Smooth muscle cell of bladder (primary cell): ENCODE data around the gene RDH16. TPM values are rescaled to one million over a fixed set of nuclear protein-coding genes. Genes with fewer than 3 reads are reported as not detected.

Source experiments
- total RNA-seq: library from RNA; depleted of rRNA; stranded (reverse); fragments of >200 nt; gene quantifications from 2 replicates; pipeline ENCODE4 v1.2.3, GENCODE V29; 2014

Gene RDH16, protein sequence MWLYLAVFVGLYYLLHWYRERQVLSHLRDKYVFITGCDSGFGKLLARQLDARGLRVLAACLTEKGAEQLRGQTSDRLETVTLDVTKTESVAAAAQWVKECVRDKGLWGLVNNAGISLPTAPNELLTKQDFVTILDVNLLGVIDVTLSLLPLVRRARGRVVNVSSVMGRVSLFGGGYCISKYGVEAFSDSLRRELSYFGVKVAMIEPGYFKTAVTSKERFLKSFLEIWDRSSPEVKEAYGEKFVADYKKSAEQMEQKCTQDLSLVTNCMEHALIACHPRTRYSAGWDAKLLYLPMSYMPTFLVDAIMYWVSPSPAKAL
- total RNA-seq = 0.09 and 0.14 TPM in 2 replicates

DNA sequence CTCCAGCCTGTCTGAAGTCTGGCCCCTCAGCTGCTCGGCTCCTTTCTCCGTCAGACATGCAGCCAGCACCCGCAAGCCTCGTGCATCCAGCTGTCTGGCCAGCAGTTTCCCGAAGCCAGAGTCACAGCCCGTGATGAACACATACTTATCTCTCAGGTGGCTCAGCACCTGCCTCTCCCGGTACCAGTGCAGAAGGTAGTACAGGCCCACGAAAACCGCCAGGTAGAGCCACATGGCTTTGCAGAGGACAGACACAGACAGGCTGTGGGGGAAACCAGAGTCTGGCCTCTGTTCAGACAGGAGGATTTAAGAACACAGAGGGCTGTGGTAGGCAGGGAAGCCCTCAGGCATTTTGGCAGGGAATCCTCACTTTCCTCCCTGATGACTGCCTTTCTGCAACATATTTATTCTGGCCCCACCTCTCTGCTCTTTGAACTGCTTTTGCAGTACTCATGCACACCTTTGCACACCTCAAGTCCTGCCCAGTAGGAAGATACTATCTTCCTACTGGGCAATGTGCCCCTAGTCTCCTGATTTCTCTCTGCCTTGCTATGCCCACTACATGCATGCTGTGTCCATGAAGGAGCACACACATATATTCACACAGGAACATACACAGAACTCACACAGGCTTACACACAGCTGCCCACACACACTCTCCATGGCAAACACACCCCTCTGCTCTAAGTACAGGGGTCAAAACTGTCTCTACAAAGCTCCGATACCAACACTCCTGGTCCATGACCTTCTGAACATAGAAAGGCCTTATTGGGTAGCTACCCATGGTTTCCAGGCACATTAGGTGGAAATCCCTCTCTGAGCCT is at the start of gene RDH16:
RDH16 (minus strand) TSS at position 380 of the 824 bp plus-strand sequence; CDS start at position 234, 146 bp downstream.

DNA sequence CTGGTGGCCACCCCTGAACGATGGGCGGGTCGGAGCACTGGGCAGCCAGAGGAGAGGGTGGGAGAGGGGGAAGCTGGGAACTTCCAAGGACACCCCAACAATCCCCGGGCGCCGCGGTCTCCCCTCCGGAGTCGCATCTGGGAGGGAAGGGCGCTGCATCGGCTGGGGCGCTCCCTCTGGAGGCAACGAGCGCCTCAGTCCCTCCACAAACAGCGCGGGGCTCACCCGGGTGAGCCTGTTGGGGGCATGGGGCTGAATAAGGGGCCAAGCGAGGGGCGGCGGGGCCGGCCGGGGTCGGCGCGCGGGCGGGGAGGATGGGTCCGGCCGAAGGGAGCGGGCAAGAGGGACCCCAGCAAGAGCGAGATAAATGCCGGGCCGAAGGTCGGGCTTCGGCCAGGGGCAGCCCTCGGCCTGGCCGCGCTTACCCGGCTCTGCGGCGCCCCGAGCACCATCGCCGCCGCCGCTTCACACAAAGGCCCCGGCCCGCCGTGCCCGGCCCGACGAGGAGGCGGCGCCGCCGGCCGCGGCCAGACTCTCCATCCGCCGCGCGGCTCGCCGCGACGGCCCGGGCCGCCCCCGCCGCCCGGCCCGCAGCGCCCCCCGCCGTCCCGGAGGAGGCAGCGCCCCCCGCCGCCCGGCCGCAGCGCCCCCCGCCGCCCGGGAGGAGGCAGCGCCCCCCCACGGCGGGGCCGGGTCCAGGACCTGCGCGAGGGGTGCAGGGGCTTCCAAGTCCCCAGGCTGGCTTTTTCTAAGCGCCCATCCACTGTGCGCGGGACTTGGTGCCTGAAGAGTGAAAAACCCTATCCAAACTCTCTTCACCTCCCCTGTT is 48.8 kb upstream of the RDH16 start, which contains the start of gene ZBTB39:
ZBTB39 (minus strand) TSS at position 567 of the 829 bp plus-strand sequence. CDS start 1,629 bp downstream, outside the sequence.

DNA sequence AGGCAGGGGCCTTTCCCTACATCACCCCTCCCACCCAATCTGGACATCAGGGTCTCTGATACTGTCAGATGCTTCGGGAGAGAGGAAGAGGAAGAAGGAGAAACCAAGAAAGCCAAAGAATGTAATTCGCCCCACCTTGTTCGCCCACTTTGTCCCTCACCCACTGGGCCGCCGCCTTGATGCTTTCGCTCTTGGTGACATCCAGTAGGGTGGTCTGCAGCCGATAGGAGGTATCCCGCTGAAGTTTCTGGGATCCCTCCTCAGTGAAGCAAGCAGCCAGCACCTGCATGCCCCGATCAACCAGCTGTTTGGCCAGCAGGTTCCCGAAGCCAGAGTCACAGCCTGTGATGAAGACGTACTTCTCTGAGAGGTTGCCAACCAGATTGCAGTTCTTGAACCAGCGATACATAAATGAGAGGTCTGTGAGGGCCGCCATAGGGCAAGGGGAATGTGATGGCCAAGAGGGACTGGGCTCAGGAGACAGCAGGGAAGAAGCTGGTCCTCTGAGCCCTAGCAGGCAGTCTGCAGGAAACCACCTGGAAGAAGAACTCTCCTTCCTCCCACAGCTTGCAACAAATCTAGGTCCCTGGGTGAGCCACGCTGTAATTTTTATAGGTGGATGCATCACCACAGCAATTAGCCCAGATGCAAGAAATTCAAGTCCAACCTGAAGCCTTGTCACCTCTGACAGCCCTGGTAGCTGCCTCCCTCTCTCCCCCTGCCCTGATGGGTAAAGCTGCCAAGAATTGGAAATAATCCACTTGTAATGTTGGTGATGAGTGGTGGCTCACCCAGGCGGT is 23.4 kb downstream of the RDH16 start, which contains the start of gene SDR9C7:
SDR9C7 (minus strand) TSS at position 583 of the 800 bp plus-strand sequence; CDS start at position 436, 147 bp downstream.

Other genes with a start within 250 kb of the RDH16 start
- 1,171 and 1,228 TPM in 2 replicates for gene NACA, start 232.3 kb downstream of the RDH16 start, total RNA-seq
- gene PRIM1, start 205.3 kb downstream of the RDH16 start, total RNA-seq = 2.7 and 3.8 TPM in 2 replicates
- gene HSD17B6, start 194.3 kb downstream of the RDH16 start, total RNA-seq = 3.6 and 5.0 TPM in 2 replicates
- gene SDR9C7, start 23.2 kb downstream of the RDH16 start, total RNA-seq = under 0.01 TPM in 1 of 2 replicates, not detected in the other
- gene ZBTB39, start 48.9 kb upstream of the RDH16 start, total RNA-seq = 2.8 and 3.6 TPM in 2 replicates
- not detected in 2 replicates for gene TAC3, start 58.9 kb upstream of the RDH16 start, total RNA-seq
- under 0.01 TPM in 1 of 2 replicates, not detected in the other for gene MYO1A, start 92.5 kb upstream of the RDH16 start, total RNA-seq
- 3.8 and 4.7 TPM in 2 replicates for gene NEMP1, start 121.2 kb upstream of the RDH16 start, total RNA-seq
- gene NAB2, start 131.5 kb upstream of the RDH16 start, total RNA-seq = 26.6 and 39.9 TPM in 2 replicates
- 75.2 and 76.1 TPM in 2 replicates for gene STAT6, start 153.8 kb upstream of the RDH16 start, total RNA-seq
- 258 and 432 TPM in 2 replicates for gene LRP1, start 170.9 kb upstream of the RDH16 start, total RNA-seq
- gene LRP1-AS, start 190.0 kb upstream of the RDH16 start, total RNA-seq = not detected in 2 replicates